GM18951 (cell line): Measurements from ENCODE around the gene AATF.

Experiments used
- POLR2A ChIP-seq: IDR thresholded peaks from 4 replicates; pipeline ENCODE4 v1.6.1; 2011; ENCODE audit warnings: mild to moderate bottlenecking; ENCODE audit not compliant: insufficient read length, insufficient read depth; ENCODE audit errors: extremely low read depth
- in situ Hi-C: fragments of 300-500 bp; cut with MboI; formaldehyde crosslinking; loops from one replicate; pipeline ENCODE4 v1.12.0; 2022; ENCODE audit warnings: low sequenced_read_pairs, mixed read lengths, inconsistent platforms; ENCODE audit not compliant: unreplicated experiment

The AATF gene

GRCh38 chr17:36922175-36922574 is 26.6 kb upstream of the AATF start:
- in situ Hi-C loops: no loop called here

GRCh38 chr17:36923814-36924221 is 24.9 kb upstream of the AATF start:
- TF ChIP-seq POLR2A: no peak
- in situ Hi-C loops: no loop called here

More at GRCh38 chr17:36922175-36922574, 26.6 kb upstream of the AATF start:
- TF ChIP-seq POLR2A: no peak

GRCh38 chr17:36926226-36926625 is 22.5 kb upstream of the AATF start:
- in situ Hi-C loops: no loop called here
- TF ChIP-seq POLR2A: no peak

GRCh38 chr17:36926701-36927100 is 22.1 kb upstream of the AATF start:
- in situ Hi-C loops: no loop called here
- no peak for TF ChIP-seq POLR2A

- in situ Hi-C loops: no loop called here
- TF ChIP-seq POLR2A: no peak
These were observed 20.0 kb upstream of the AATF start for GRCh38 chr17:36928471-36929345.

GRCh38 chr17:36929851-36930582 is 18.7 kb upstream of the AATF start:
- no peak for TF ChIP-seq POLR2A
- in situ Hi-C loops: no loop called here

- TF ChIP-seq POLR2A: no peak
- in situ Hi-C loops: no loop called here
These were observed 18.2 kb upstream of the AATF start for GRCh38 chr17:36930583-36930900.

- TF ChIP-seq POLR2A: no peak
- in situ Hi-C loops: no loop called here
These were observed 17.6 kb upstream of the AATF start for GRCh38 chr17:36931096-36931696.

- TF ChIP-seq POLR2A: no peak
- in situ Hi-C loops: no loop called here
These were observed 16.9 kb upstream of the AATF start for GRCh38 chr17:36931697-36932382.

- no peak for TF ChIP-seq POLR2A
- in situ Hi-C loops: no loop called here
These were observed 16.4 kb upstream of the AATF start for GRCh38 chr17:36932383-36932693.

GRCh38 chr17:36932694-36933511 is 15.9 kb upstream of the AATF start:
- in situ Hi-C loops: no loop called here
- no peak for TF ChIP-seq POLR2A

- in situ Hi-C loops: no loop called here
- no peak for TF ChIP-seq POLR2A
These were observed 15.1 kb upstream of the AATF start for GRCh38 chr17:36933512-36934143.
